Activated T-cell treated with anti-CD3 and anti-CD28 coated beads, Interleukin-2, amount 50 U/mL, for 72 hours (primary cell): ENCODE measurements around the gene ITM2C. TPM values are rescaled to one million over a fixed set of nuclear protein-coding genes. Genes with fewer than 3 reads are reported as not detected.
A peak's percentile ranks its signal among the peaks of the same experiment; 100 is the strongest.

ENCODE experiments used
- ATAC-seq, 2 donors: fragments of 150-1000 bp; cut with Tn5 transposase; replicated peaks in 1 of 2; 2 replicates each; pipeline ENCODE4 v1.10.0; 2021; ENCODE audit warnings: moderate library complexity in 2 of 2, mild to moderate bottlenecking in 1 of 2
- DNase-seq, 2 donors: peaks; one replicate each; pipeline ENCODE4 v3.0.0; 2021 to 2022; ENCODE audit warnings: mixed read lengths in 1 of 2
- H3K27ac Mint-ChIP-seq: one replicate; pipeline ENCODE4 v1.8.0; 2022; ENCODE audit warnings: mild to moderate bottlenecking, moderate library complexity, mixed read lengths
- H3K27me3 Mint-ChIP-seq: one replicate; pipeline ENCODE4 v1.8.0; 2022; ENCODE audit warnings: low read depth, mixed read lengths
- H3K36me3 Mint-ChIP-seq, 2 donors: one replicate each; pipeline ENCODE4 v1.8.0; 2022; ENCODE audit warnings: mixed read lengths in 2 of 2, mild to moderate bottlenecking in 1 of 2; ENCODE audit not compliant: insufficient read depth in 2 of 2
- H3K4me1 Mint-ChIP-seq: one replicate; pipeline ENCODE4 v1.8.0; 2022; ENCODE audit warnings: low read depth, mixed read lengths
- H3K4me3 Mint-ChIP-seq, 2 donors: one replicate each; pipeline ENCODE4 v1.8.0; 2022; ENCODE audit warnings: mild to moderate bottlenecking in 2 of 2, mixed read lengths in 2 of 2, moderate library complexity in 2 of 2
- H3K9me3 Mint-ChIP-seq, 2 donors: one replicate each; pipeline ENCODE4 v1.8.0; 2022; ENCODE audit warnings: mixed read lengths in 2 of 2
- total RNA-seq, 2 donors: library from RNA; stranded (reverse); gene quantifications; one replicate each; pipeline ENCODE4 v1.2.3, GENCODE V29; 2022

ITM2C gene
- total RNA-seq, 2 donors from 2014 or later: 42.8 to 58.7 TPM

DNA sequence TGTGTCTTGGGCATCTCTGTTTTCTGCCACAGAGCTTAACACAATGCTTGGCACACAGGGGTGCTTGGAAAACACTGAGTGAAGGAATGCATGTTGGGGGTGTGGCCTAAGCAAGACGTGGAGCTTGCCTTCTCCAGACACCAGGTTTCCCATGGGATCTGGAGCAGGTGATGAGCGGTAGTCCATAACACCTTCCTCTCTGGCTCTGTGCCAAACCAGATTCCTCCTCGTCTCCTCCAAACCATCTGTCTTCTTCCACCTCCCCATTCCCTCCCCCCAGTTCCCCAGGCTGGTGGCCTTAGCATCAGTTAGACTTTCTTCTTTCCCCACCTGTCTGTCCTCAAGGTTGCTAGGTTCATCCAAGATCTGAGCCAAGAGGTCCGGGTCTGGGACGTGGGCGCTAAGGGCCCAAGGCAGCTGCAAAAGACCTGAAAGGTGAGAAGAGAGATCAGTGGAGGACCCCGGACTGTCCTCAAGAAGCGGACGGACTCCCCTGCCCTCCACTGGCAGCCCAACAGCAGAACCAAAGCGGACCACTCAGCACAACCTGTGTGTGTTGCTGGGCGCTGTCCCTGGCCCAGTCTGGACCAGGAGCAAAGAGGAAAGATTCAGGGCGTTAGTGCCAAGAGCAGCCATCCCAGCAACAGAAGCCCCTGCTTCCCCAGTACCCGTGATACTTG, 1.2 kb upstream of the ITM2C start:
- Mint-ChIP-seq H3K9me3 (no peaks in the 10 kb centered on the region), H3K4me3 (peak overlapping the region; percentile 84 to 95), H3K36me3 (peaks cover 2 to 3% of the 10 kb centered on the region in 2 donors), H3K27ac (no peak overlapping the region), H3K27me3 (peaks cover 31% of the 10 kb centered on the region), H3K4me1 (peaks cover 45% of the 10 kb centered on the region)
- no peak for DNase-seq
- ATAC-seq: no peak

DNA sequence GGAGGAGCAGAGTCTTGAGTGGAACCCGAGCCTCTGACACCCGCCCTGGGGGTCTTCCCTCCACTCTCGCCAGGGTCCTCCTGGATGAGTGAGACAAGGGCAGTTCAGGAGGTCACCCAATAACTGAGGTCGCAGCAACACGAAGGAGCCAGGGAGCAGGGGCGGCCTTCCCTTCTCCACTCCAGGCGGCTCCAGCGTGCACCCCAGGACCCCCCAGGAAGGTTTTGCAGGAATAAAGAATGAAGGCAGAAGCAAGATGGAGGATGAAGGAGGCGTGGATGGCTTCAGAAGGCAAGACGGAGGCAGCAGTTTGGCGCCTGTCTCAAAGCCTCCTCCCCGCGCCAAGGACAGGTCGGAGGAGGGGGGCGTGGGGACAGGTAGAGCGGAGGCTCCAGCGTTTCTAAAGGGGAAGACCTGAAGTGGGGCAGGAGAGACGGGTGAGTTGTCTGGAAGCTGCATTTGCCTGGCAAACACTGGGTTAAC, 579 bp upstream of the ITM2C start:
- no peak for DNase-seq
- Mint-ChIP-seq H3K36me3 (peaks cover 2 to 3% of the 10 kb centered on the region in 2 donors), H3K27ac (no peak overlapping the region), H3K9me3 (no peaks in the 10 kb centered on the region), H3K27me3 (peaks cover 28% of the 10 kb centered on the region), H3K4me1 (peaks cover 45% of the 10 kb centered on the region), H3K4me3 (peak overlapping the region; percentile 84 to 95)
- ATAC-seq: peak; percentile 2 to 3

DNA sequence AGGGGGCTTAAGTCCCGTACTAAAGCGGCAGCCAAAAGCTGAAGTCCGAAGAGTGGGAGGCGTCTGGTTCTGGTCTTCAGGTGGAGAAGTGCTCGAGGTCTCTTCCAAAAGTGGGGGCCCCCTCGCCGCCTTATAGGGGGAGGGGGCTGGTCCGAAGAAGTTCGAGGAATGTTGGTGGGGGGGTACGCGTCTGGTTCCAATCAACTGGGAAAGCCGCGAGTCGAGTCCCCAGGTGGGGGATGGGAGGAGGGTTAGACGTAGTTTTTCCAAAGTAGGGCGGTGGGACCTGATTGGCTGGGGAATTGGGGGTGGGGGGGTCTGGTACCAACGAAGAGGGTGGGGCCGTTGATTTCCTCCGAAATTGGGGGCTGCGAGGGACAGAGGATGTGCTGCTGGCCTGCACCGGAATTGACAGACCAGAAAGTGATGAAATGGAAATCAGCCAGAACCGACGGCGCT, 594 bp downstream of the ITM2C start:
- ATAC-seq: no peak
- peaks cover 2 to 3% of the 10 kb centered on the region in 2 donors for H3K36me3 Mint-ChIP-seq
- peaks cover 24% of the 10 kb centered on the region for H3K27me3 Mint-ChIP-seq
- H3K27ac Mint-ChIP-seq: no peak overlapping the region
- peak overlapping the region; percentile 84 to 95 for H3K4me3 Mint-ChIP-seq
- H3K4me1 Mint-ChIP-seq: peaks cover 51% of the 10 kb centered on the region
- H3K9me3 Mint-ChIP-seq: no peaks in the 10 kb centered on the region
- DNase-seq: no peak

GRCh38 chr2:230865766-230866755, 1.3 kb downstream of the ITM2C start:
- Mint-ChIP-seq H3K4me1 (peaks cover 49% of the 10 kb centered on the region), H3K9me3 (no peaks in the 10 kb centered on the region), H3K36me3 (peaks cover 2 to 3% of the 10 kb centered on the region in 2 donors), H3K27me3 (peaks cover 22% of the 10 kb centered on the region), H3K27ac (no peak overlapping the region), H3K4me3 (peak overlapping the region; percentile 84 to 95)
- ATAC-seq (no peak), DNase-seq (peak; percentile 38 to 46)

GRCh38 chr2:230866756-230867523, 2.2 kb downstream of the ITM2C start:
- DNase-seq: peak; percentile 58 to 67
- H3K4me3 Mint-ChIP-seq: peak overlapping the region; percentile 53 to 95
- H3K27me3 Mint-ChIP-seq: peaks cover 17% of the 10 kb centered on the region
- H3K9me3 Mint-ChIP-seq: no peaks in the 10 kb centered on the region
- peaks cover 2 to 3% of the 10 kb centered on the region in 2 donors for H3K36me3 Mint-ChIP-seq
- no peak overlapping the region for H3K27ac Mint-ChIP-seq
- peaks cover 41% of the 10 kb centered on the region for H3K4me1 Mint-ChIP-seq
- peak in 1 of 2 donors; percentile 25 for ATAC-seq

- Mint-ChIP-seq H3K27ac (no peak overlapping the region), H3K9me3 (no peaks in the 10 kb centered on the region), H3K4me3 (peak overlapping the region in 1 of 2 donors; percentile 28), H3K27me3 (peaks cover 11% of the 10 kb centered on the region), H3K36me3 (peaks cover 2 to 3% of the 10 kb centered on the region in 2 donors), H3K4me1 (peaks cover 41% of the 10 kb centered on the region)
- DNase-seq: no peak
- no peak for ATAC-seq
These were observed 3.6 kb downstream of the ITM2C start for GRCh38 chr2:230868161-230868946.

DNA sequence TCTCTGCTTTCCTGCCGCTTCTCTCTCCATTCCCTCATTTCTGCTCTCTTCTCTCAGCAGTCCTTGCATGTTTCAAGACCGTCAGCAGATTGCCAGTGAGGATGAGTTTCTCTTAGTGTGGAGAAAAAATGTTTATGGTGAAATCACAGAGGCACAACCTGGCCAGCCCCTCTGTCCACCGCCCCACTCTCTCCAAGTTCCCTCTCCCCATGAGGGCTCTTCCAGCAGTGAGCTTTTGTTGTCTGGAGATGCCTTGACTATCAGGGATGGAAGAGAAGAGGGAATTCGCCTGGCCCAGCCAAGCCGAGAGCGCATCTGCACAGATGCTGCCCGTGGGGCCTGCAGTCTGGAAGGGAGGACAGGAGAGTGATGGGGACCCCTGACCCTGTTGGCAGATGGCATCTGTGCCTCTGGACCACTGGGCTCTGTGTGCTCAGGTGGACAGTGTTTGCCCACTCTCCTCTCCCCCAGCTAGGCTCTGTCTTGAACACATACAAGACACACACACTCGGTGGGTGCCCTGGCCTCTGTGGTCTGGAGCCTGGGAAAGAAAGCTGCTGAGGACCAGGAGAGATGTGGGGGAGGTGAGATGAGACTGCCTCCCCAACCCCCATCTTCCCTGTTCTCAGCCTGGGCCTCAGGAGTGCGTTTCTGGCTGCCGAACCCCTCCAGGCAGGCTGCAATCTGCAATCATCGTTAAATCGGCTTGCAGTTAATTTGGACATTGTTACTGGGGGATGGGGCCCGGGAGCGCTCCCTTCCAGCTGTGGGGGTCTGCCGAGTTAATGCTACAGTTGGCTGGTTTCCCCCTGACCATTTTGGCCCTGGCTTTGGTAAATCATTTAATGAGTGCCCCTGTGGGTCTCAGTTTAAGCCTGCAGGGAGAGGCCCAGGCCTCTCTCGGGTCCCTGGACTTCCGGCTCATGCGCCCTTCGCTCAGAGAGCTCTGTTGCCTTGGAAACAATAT, 4.5 kb downstream of the ITM2C start:
- Mint-ChIP-seq H3K36me3 (peaks cover 2 to 3% of the 10 kb centered on the region in 2 donors), H3K27ac (no peak overlapping the region), H3K9me3 (no peaks in the 10 kb centered on the region), H3K27me3 (peaks cover 5% of the 10 kb centered on the region), H3K4me3 (no peak overlapping the region), H3K4me1 (peaks cover 45% of the 10 kb centered on the region)
- ATAC-seq: no peak
- DNase-seq: no peak

DNA sequence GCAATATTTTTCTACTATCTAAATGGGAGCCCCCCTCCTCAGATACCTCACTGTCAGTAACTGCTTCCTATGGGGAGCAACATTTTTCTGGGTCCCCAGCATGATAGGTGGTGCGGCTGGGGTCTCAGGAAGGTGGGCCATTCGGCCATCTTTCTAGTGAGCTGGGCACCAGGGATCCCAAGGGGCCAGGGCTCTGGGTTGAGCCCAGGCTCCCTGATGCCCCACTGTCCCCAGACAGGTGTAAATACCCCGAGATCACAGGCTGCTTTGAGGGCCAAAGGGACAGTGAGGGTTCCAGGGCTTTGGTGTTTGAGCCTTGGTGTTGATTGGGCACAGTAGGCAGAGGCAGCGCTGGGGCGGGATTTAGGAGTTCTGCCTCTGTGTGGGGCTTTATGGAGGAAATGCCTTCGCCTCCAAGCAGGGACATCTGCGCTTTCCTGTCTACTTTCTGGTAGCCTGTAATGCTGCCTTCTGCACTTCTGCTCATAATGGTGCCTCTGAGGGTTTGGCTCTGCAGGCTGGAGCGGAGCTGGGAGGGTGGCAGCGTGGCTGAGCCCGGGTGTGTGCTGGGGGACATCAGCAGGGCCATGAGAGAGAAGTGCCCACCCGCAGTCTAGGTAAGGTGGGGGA, 5.3 kb downstream of the ITM2C start:
- Mint-ChIP-seq H3K4me1 (peaks cover 45% of the 10 kb centered on the region), H3K4me3 (no peak overlapping the region), H3K27ac (no peak overlapping the region), H3K9me3 (no peaks in the 10 kb centered on the region), H3K36me3 (no peaks in the 10 kb centered on the region), H3K27me3 (no peaks in the 10 kb centered on the region)
- no peak for DNase-seq
- ATAC-seq: no peak

DNA sequence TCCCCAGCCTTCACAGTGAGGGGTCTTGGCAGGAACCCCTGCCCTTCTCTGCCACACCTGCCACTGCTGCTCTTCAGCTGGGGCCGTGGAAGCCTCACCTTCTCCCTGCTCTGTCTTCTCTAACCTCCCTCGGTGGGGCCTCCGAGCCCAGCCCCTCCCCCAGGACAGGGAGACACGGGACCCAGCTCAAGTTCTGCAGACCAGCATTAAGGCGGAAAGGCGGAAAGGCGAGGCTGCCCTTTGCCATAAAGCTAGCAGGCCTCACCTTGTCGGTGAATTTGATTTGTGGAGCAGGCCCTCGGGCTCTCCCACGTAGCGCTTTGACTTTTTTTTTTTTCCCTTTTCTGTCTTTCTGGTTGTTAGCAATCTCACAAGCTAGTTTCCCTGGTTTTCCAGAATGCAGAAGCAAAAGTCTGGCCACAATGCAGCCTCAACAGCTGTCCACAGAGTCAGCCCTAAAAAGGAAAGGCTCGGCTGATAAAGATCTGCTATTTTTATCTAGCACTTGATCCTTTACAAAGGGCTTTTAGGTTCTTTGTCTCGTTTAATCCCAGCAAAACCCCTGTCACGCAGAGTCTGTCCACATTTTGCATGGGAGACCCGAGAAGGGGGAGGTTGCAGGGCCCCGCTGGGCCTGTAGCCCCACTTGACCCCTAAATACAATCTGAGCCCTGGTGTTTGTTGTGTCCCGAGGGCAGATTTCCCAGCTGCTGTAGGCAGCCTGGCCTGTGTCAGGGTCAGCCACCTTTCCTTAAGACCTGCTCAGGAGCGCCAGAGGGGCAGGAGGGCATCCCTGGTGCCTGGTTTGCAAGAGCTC, 6.0 kb downstream of the ITM2C start:
- DNase-seq (no peak), ATAC-seq (no peak)
- Mint-ChIP-seq H3K36me3 (no peaks in the 10 kb centered on the region), H3K9me3 (no peaks in the 10 kb centered on the region), H3K27me3 (no peaks in the 10 kb centered on the region), H3K4me1 (peaks cover 45% of the 10 kb centered on the region), H3K4me3 (no peak overlapping the region), H3K27ac (no peak overlapping the region)

- Mint-ChIP-seq H3K36me3 (no peaks in the 10 kb centered on the region), H3K4me3 (no peak overlapping the region), H3K27me3 (no peaks in the 10 kb centered on the region), H3K27ac (no peak overlapping the region), H3K9me3 (no peaks in the 10 kb centered on the region), H3K4me1 (peaks cover 37% of the 10 kb centered on the region)
- no peak for ATAC-seq
- no peak for DNase-seq
These were observed 6.8 kb downstream of the ITM2C start for GRCh38 chr2:230871361-230872150.
